Measurements from ENCODE around the gene TEN1. TPM values are rescaled to one million over a fixed set of nuclear protein-coding genes. Genes with fewer than 3 reads are reported as not detected.

TEN1 gene
- total RNA-seq, 3 donors from 2014 or later (not counting 1 experiment from before 2014, with no cell fraction given): 23.0 to 30.7 (median 24.3) TPM

DNA sequence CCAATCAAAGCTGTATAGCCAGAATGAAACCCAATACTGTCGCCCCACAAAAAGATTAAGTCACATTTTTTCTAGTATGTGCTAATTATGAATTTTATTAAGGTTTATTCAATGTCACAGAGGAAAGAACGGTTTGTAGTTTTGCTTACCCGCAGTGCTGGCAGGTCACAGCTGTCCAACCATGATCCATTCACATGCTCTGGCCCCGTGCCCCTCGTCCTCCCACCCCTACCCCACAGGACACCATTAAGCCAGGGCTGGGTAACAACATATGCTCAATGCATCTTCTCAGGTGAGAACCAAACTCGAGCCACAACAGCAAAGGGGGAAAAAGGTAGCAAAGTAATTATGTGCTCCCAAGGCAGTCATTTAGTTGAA is 37.6 kb upstream of the TEN1 start:
- Mint-ChIP-seq H3K4me1 (peaks cover 11 to 13% of the 10 kb centered on the region in 2 donors), H3K4me3 (peak overlapping the region; percentile 89), H3K27ac (peak overlapping the region; percentile 65 to 92), H3K27me3 (ENCODE audit: low read depth in 2 of 2) (no peaks in the 10 kb centered on the region), H3K36me3 (no peaks in the 10 kb centered on the region), H3K9me3 (no peaks in the 10 kb centered on the region)
- DNase-seq (no peak), ATAC-seq (no peak)
- peaks cover 6% of the 10 kb centered on the region for H3K36me3 ChIP-seq (ENCODE audit: control insufficient read depth, insufficient read depth, low read length)
- peak overlapping the region; percentile 32 for H3K4me3 ChIP-seq (ENCODE audit: low read length)
- H3K27me3 ChIP-seq (ENCODE audit: control insufficient read depth, insufficient read depth, low read length): no peaks in the 10 kb centered on the region
- no peaks in the 10 kb centered on the region for H3K9me3 ChIP-seq (ENCODE audit: control insufficient read depth, insufficient read depth, low read length)
- TF ChIP-seq, protein P1, sequence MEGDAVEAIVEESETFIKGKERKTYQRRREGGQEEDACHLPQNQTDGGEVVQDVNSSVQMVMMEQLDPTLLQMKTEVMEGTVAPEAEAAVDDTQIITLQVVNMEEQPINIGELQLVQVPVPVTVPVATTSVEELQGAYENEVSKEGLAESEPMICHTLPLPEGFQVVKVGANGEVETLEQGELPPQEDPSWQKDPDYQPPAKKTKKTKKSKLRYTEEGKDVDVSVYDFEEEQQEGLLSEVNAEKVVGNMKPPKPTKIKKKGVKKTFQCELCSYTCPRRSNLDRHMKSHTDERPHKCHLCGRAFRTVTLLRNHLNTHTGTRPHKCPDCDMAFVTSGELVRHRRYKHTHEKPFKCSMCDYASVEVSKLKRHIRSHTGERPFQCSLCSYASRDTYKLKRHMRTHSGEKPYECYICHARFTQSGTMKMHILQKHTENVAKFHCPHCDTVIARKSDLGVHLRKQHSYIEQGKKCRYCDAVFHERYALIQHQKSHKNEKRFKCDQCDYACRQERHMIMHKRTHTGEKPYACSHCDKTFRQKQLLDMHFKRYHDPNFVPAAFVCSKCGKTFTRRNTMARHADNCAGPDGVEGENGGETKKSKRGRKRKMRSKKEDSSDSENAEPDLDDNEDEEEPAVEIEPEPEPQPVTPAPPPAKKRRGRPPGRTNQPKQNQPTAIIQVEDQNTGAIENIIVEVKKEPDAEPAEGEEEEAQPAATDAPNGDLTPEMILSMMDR (IDR thresholded peaks at IDR 0.05): no peak
- peak overlapping the region; percentile 23 for H3K27ac ChIP-seq (ENCODE audit: low read length)
- intact Hi-C loops (cut with micrococcal nuclease): loop anchor here (1.0 to 10.0 kb wide), 3 partner anchors 37 to 57 kb away; partner anchors contain the start of genes ACOX1, MRPL38 and TEN1
- peaks cover 13% of the 10 kb centered on the region for H3K4me1 ChIP-seq (ENCODE audit: control insufficient read depth, insufficient read depth, low read length)
- 68% methylated on average over 5 of the region's 6 CpGs for WGBS (ENCODE audit: insufficient coverage)

DNA sequence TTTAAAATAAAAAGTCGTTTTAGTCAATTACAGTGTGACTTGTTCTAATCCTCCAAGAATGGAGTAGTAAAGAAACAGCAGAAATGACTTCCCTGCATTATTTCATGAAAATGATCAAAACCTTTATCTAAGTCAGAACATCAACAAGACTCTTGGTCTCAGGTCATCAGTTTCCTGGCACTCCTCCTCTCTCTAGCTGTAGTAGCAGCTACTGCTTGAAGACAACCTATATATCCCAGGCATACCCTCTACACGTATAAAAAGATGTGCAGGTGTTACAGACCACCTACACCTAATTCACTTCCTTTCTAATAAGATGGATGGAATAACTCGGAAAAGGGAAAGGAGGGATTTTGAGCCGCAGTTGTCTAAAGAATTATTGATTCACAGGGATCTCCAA is 36.6 kb upstream of the TEN1 start:
- no peaks in the 10 kb centered on the region for H3K27me3 ChIP-seq (ENCODE audit: control insufficient read depth, insufficient read depth, low read length)
- TF ChIP-seq, protein P1 (IDR thresholded peaks at IDR 0.05): no peak
- Mint-ChIP-seq H3K9me3 (no peaks in the 10 kb centered on the region), H3K27me3 (ENCODE audit: low read depth in 2 of 2) (no peaks in the 10 kb centered on the region), H3K4me1 (peaks cover 11 to 13% of the 10 kb centered on the region in 2 donors), H3K27ac (no peak overlapping the region), H3K36me3 (no peaks in the 10 kb centered on the region), H3K4me3 (no peak overlapping the region)
- DNase-seq (no peak), ATAC-seq (no peak)
- intact Hi-C loops (cut with micrococcal nuclease): loop anchor here (10.0 kb wide), 1 partner anchor 58 kb away; no protein-coding TSS in a partner anchor
- H3K27ac ChIP-seq (ENCODE audit: low read length): no peak overlapping the region
- peaks cover 13% of the 10 kb centered on the region for H3K4me1 ChIP-seq (ENCODE audit: control insufficient read depth, insufficient read depth, low read length)
- peaks cover 8% of the 10 kb centered on the region for H3K36me3 ChIP-seq (ENCODE audit: control insufficient read depth, insufficient read depth, low read length)
- WGBS (ENCODE audit: insufficient coverage): 94% methylated on average over 2 of the region's 4 CpGs
- H3K9me3 ChIP-seq (ENCODE audit: control insufficient read depth, insufficient read depth, low read length): no peaks in the 10 kb centered on the region
- H3K4me3 ChIP-seq (ENCODE audit: low read length): no peak overlapping the region

- peaks cover 12% of the 10 kb centered on the region for H3K36me3 ChIP-seq (ENCODE audit: control insufficient read depth, insufficient read depth, low read length)
- no peak overlapping the region for H3K27ac Mint-ChIP-seq
- 100% methylated on average over 1 of the region's 1 CpG for WGBS (ENCODE audit: insufficient coverage)
- H3K36me3 Mint-ChIP-seq: no peaks in the 10 kb centered on the region
- H3K27me3 Mint-ChIP-seq (ENCODE audit: low read depth in 2 of 2): no peaks in the 10 kb centered on the region
- intact Hi-C loops (cut with micrococcal nuclease): loop anchor here (10.0 kb wide), 1 partner anchor 59 kb away; no protein-coding TSS in a partner anchor
- no peaks in the 10 kb centered on the region for H3K27me3 ChIP-seq (ENCODE audit: control insufficient read depth, insufficient read depth, low read length)
- DNase-seq (no peak), ATAC-seq (no peak)
- H3K4me3 Mint-ChIP-seq: no peak overlapping the region
- no peak overlapping the region for H3K4me3 ChIP-seq (ENCODE audit: low read length)
- peaks cover 13% of the 10 kb centered on the region for H3K4me1 ChIP-seq (ENCODE audit: control insufficient read depth, insufficient read depth, low read length)
- H3K4me1 Mint-ChIP-seq: peaks cover 11 to 13% of the 10 kb centered on the region in 2 donors
- TF ChIP-seq, protein P1 (IDR thresholded peaks at IDR 0.05): no peak
- H3K27ac ChIP-seq (ENCODE audit: low read length): no peak overlapping the region
- no peaks in the 10 kb centered on the region for H3K9me3 Mint-ChIP-seq
- no peaks in the 10 kb centered on the region for H3K9me3 ChIP-seq (ENCODE audit: control insufficient read depth, insufficient read depth, low read length)
Observed at GRCh38 chr17:75943491-75943890, 35.5 kb upstream of the TEN1 start.

- H3K27me3 Mint-ChIP-seq (ENCODE audit: low read depth in 2 of 2): no peaks in the 10 kb centered on the region
- TF ChIP-seq, protein P1 (IDR thresholded peaks at IDR 0.05): no peak
- no CpG with 5 or more reads among the region's 2 CpGs for WGBS (ENCODE audit: insufficient coverage)
- no peak for DNase-seq
- peaks cover 20% of the 10 kb centered on the region for H3K36me3 ChIP-seq (ENCODE audit: control insufficient read depth, insufficient read depth, low read length)
- H3K36me3 Mint-ChIP-seq: peaks cover 9% of the 10 kb centered on the region
- intact Hi-C loops (cut with micrococcal nuclease): loop anchor here (10.0 kb wide), 1 partner anchor 60 kb away; no protein-coding TSS in a partner anchor
- no peak overlapping the region for H3K4me3 ChIP-seq (ENCODE audit: low read length)
- no peaks in the 10 kb centered on the region for H3K9me3 Mint-ChIP-seq
- no peaks in the 10 kb centered on the region for H3K27me3 ChIP-seq (ENCODE audit: control insufficient read depth, insufficient read depth, low read length)
- ATAC-seq: no peak
- H3K4me1 Mint-ChIP-seq: peaks cover 11% of the 10 kb centered on the region in 2 donors
- no peak overlapping the region for H3K4me3 Mint-ChIP-seq
- no peak overlapping the region for H3K27ac ChIP-seq (ENCODE audit: low read length)
- H3K27ac Mint-ChIP-seq: no peak overlapping the region
- H3K4me1 ChIP-seq (ENCODE audit: control insufficient read depth, insufficient read depth, low read length): peaks cover 11% of the 10 kb centered on the region
- H3K9me3 ChIP-seq (ENCODE audit: control insufficient read depth, insufficient read depth, low read length): no peaks in the 10 kb centered on the region
Observed at GRCh38 chr17:75945211-75945610, 33.8 kb upstream of the TEN1 start.
